CD4-positive, alpha-beta memory T cell (primary cell): ENCODE data around the gene NUB1. TPM values are rescaled to one million over a fixed set of nuclear protein-coding genes. Genes with fewer than 3 reads are reported as not detected.
A peak's percentile ranks its signal among the peaks of the same experiment; 100 is the strongest.

Experiments
- CTCF ChIA-PET: fragments of 350-600 bp; sonication (Branson Sonifier 250); formaldehyde crosslinking; loops from one replicate; lab custom pipeline; 2021; ENCODE audit warnings: inconsistent platforms; ENCODE audit not compliant: partially characterized antibody; lab: Charles Lee
- POLR2A ChIA-PET: fragments of 350-600 bp; sonication (Branson Sonifier 250); formaldehyde crosslinking; loops from one replicate; lab custom pipeline; 2021; ENCODE audit not compliant: partially characterized antibody; lab: Charles Lee
- DNase-seq, 5 donors: peaks; one replicate each; pipeline versions ENCODE4 v3.0.0 to v3.0.0-alpha.2; 2020 to 2022; ENCODE audit warnings: mixed read lengths in 1 of 5
- H3K27ac ChIP-seq: one replicate; pipeline ENCODE4 v1.7.0; 2013; ENCODE audit warnings: low read depth, low read length
- H3K27me3 ChIP-seq: 2 replicates; pipeline ENCODE4 v1.7.0; 2013; ENCODE audit warnings: mild to moderate bottlenecking, low read length, moderate library complexity; ENCODE audit not compliant: insufficient read depth
- H3K36me3 ChIP-seq: 2 replicates; pipeline ENCODE4 v1.7.0; 2013; ENCODE audit warnings: mild to moderate bottlenecking, low read length, moderate library complexity; ENCODE audit not compliant: insufficient read depth
- H3K4me1 ChIP-seq: 2 replicates; pipeline ENCODE4 v1.7.0; 2013; ENCODE audit warnings: mild to moderate bottlenecking, low read length, moderate library complexity; ENCODE audit not compliant: insufficient read depth
- H3K4me3 ChIP-seq, 2 donors: one replicate each; pipeline ENCODE4 v1.7.0; 2013; ENCODE audit warnings: low read length in 2 of 2, mild to moderate bottlenecking in 1 of 2
- H3K9me3 ChIP-seq, 2 donors: one replicate each; pipeline ENCODE4 v1.7.0; 2013; ENCODE audit warnings: low read length in 2 of 2, control low read depth in 1 of 2; ENCODE audit not compliant: control insufficient read depth in 1 of 2
- H3K27ac Mint-ChIP-seq, 7 donors: one replicate each; pipeline ENCODE4 v1.8.0; 2020 to 2021; ENCODE audit warnings: mixed read lengths in 7 of 7, mild to moderate bottlenecking in 6 of 7, inconsistent platforms in 3 of 7, moderate library complexity in 3 of 7
- H3K27me3 Mint-ChIP-seq, 2 donors: one replicate each; pipeline ENCODE4 v1.8.0; 2020 to 2021; ENCODE audit warnings: mixed read lengths in 2 of 2
- H3K36me3 Mint-ChIP-seq, 2 donors: one replicate each; pipeline ENCODE4 v1.8.0; 2020 to 2021; ENCODE audit warnings: mixed read lengths in 2 of 2, inconsistent platforms in 1 of 2, mild to moderate bottlenecking in 1 of 2
- H3K4me1 Mint-ChIP-seq, 4 donors: one replicate each; pipeline ENCODE4 v1.8.0; 2020 to 2021; ENCODE audit warnings: mixed read lengths in 4 of 4, mild to moderate bottlenecking in 1 of 4
- H3K4me3 Mint-ChIP-seq, 8 donors: one replicate each; pipeline ENCODE4 v1.8.0; 2020 to 2021; ENCODE audit warnings: mixed read lengths in 8 of 8, mild to moderate bottlenecking in 7 of 8, moderate library complexity in 6 of 8, inconsistent platforms in 3 of 8
- H3K9me3 Mint-ChIP-seq, 8 donors: one replicate each; pipeline ENCODE4 v1.8.0; 2020 to 2021; ENCODE audit warnings: mixed read lengths in 8 of 8, mild to moderate bottlenecking in 5 of 8, inconsistent platforms in 3 of 8, moderate library complexity in 1 of 8
- intact Hi-C: fragments of 100-400 bp; cut with micrococcal nuclease; formaldehyde crosslinking; loops from one replicate; pipeline ENCODE4 v1.15.1; 2023
- polyA plus RNA-seq, 2 donors: library from polyadenylated mRNA; unstranded; fragments of 300-500 nt; fragmentation: Illumina TruSeq; gene quantifications; one replicate each; pipeline ENCODE4 v1.2.3, GENCODE V29; 2021
- total RNA-seq, 2 experiments: library from RNA; stranded (reverse); gene quantifications; one replicate each; pipeline ENCODE4 v1.2.3, GENCODE V29; 2021

NUB1 gene
- total and polyA plus RNA-seq, 4 experiments from 2014 or later: 50.1 to 119 (median 96.4) TPM

DNA sequence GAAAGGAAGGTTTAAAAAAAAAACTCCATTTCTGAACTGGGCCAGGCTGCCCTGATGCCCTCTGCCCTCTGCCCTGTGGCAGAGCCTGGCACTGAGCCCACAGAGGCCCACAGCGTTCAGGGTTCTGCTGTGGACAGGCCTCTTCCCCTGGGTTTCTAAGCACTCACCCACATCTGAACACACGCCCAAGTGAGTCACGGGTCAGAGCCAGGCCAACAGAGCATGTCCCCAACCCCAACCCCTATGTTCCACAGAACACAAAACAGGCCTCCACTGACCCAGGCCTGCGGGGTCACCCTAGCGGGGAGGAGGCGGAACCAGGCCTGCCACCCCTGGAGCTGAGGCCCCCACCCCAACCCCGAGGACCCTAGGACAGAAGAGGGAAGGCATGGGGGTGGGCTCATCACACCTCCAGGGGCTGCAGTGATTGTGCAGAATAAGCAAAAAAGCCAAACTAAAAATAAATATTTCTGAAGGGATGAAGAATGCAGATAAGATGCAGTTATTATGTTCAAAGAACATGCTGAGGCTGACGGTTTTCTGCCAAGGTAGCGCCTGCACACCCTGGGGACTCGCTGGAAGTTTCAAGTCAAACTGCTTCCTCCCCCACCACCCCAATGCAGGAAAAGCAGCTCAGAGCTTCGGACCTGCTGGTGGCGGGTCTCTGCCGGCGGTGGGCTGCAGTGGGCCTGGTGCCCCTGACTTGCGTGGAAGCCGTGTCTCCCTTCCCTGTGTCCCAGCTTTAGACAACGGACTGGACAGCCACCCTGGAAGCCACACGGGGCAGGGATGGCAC, 62.8 kb downstream of the NUB1 start:
- no peak overlapping the region for H3K4me3 ChIP-seq
- H3K27me3 ChIP-seq: no peaks in the 10 kb centered on the region
- no peaks in the 10 kb centered on the region for H3K27me3 Mint-ChIP-seq
- no peak overlapping the region for H3K4me3 Mint-ChIP-seq
- no peaks in the 10 kb centered on the region for H3K9me3 ChIP-seq
- DNase-seq: peak in 1 of 5 donors; percentile 35
- peak overlapping the region; percentile 6 for H3K27ac ChIP-seq
- no peaks in the 10 kb centered on the region for H3K9me3 Mint-ChIP-seq
- H3K36me3 Mint-ChIP-seq: peaks cover 0 to 3% of the 10 kb centered on the region in 2 donors
- intact Hi-C loops: no loop called here
- H3K4me1 ChIP-seq: peaks cover 32% of the 10 kb centered on the region
- H3K27ac Mint-ChIP-seq: peak overlapping the region in 5 of 7 donors; percentile 22 to 94 (median 91)
- ChIA-PET POLR2A (interaction anchor here (1.1 kb wide), 1 partner anchor 37 kb away, joined by 4 read pairs; no protein-coding TSS in a partner anchor), CTCF (no interaction called here)
- peaks cover 14 to 79% (median 20%) of the 10 kb centered on the region in 4 donors for H3K4me1 Mint-ChIP-seq
- no peaks in the 10 kb centered on the region for H3K36me3 ChIP-seq

GRCh38 chr7:151405056-151405455, 63.4 kb downstream of the NUB1 start:
- peaks cover 34% of the 10 kb centered on the region for H3K4me1 ChIP-seq

GRCh38 chr7:151405588-151405987, 64.0 kb downstream of the NUB1 start:
- ChIA-PET CTCF (interaction anchor here (1.5 kb wide), 1 partner anchor 43 kb away, joined by 5 read pairs; no protein-coding TSS in a partner anchor), POLR2A (interaction anchor here (1.1 kb wide), 1 partner anchor 35 kb away, joined by 4 read pairs; no protein-coding TSS in a partner anchor)
- peaks cover under 1 to 3% of the 10 kb centered on the region in 2 donors for H3K36me3 Mint-ChIP-seq
- H3K4me1 Mint-ChIP-seq: peaks cover 14 to 72% (median 21%) of the 10 kb centered on the region in 4 donors
- intact Hi-C loops: no loop called here
- H3K27ac Mint-ChIP-seq: peak overlapping the region in 4 of 7 donors; percentile 64 to 93 (median 92)
- Histone ChIP-seq H3K27ac (no peak overlapping the region), H3K4me1 (peaks cover 40% of the 10 kb centered on the region), H3K36me3 (no peaks in the 10 kb centered on the region), H3K4me3 (no peak overlapping the region), H3K27me3 (no peaks in the 10 kb centered on the region), H3K9me3 (no peaks in the 10 kb centered on the region)
- H3K4me3 Mint-ChIP-seq: no peak overlapping the region
- DNase-seq: no peak
- H3K9me3 Mint-ChIP-seq: no peaks in the 10 kb centered on the region
- no peaks in the 10 kb centered on the region for H3K27me3 Mint-ChIP-seq

More at GRCh38 chr7:151405056-151405455, 63.4 kb downstream of the NUB1 start:
- CTCF ChIA-PET: interaction anchor here (1.5 kb wide), 1 partner anchor 43 kb away, joined by 5 read pairs; no protein-coding TSS in a partner anchor
- POLR2A ChIA-PET: interaction anchor here (1.1 kb wide), 1 partner anchor 36 kb away, joined by 4 read pairs; no protein-coding TSS in a partner anchor
- Histone ChIP-seq H3K27me3 (no peaks in the 10 kb centered on the region), H3K27ac (peak overlapping the region; percentile 6), H3K4me3 (no peak overlapping the region), H3K36me3 (no peaks in the 10 kb centered on the region), H3K9me3 (no peaks in the 10 kb centered on the region)
- Mint-ChIP-seq H3K27ac (peak overlapping the region in 4 of 7 donors; percentile 30 to 93 (median 78)), H3K4me1 (peaks cover 14 to 74% (median 20%) of the 10 kb centered on the region in 4 donors), H3K9me3 (no peaks in the 10 kb centered on the region), H3K27me3 (no peaks in the 10 kb centered on the region), H3K36me3 (peaks cover 0 to 3% of the 10 kb centered on the region in 2 donors), H3K4me3 (no peak overlapping the region)
- DNase-seq: no peak
- intact Hi-C loops: no loop called here

- intact Hi-C loops: no loop called here
Measured at GRCh38 chr7:151406051-151406875, 64.7 kb downstream of the NUB1 start.

DNA sequence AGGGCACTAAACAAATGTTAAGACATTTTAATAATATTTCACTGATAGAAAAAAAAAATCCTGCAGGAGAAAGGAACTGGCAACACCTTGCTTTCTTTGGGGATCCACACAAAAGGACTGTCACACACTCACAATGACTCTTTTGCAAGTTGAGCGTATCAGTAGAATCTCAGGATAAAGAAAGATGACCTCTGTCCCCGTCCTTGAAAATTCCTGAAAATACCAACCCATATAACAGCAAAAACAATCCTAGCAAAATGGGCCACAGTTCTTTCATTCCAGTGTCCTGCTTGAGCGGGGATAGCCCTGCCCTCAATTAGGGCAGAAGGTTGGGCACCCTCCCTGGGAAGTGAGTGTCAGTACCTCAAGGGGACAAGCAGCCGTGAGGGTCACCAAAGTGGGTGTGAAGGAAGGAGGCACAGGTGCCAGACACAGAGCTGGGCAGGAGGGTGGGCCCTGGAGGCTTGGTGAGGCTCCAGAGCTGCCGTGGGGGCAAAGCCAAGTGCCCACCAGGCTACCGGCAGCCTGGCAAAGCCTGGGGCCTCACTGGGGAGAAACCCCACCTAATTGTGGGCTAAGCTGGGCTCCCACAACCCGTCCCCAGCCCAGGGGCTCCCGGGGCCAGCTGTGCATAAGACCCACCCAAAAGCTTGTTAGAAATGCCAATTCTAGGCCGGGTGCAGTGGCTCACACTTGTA, 65.4 kb downstream of the NUB1 start:
- CTCF ChIA-PET: interaction anchor here (1.2 kb wide), 2 partner anchors 39 to 41 kb away, joined by 3 to 4 read pairs; no protein-coding TSS in a partner anchor
- H3K27me3 ChIP-seq: no peaks in the 10 kb centered on the region
- Mint-ChIP-seq H3K4me1 (peaks cover 14 to 74% (median 28%) of the 10 kb centered on the region in 4 donors), H3K27ac (peak overlapping the region; percentile 36 to 99 (median 93)), H3K27me3 (peaks cover 1 to 3% of the 10 kb centered on the region in 2 donors), H3K9me3 (peaks cover 0 to 6% (median 0%) of the 10 kb centered on the region in 8 donors), H3K36me3 (peaks cover 5 to 15% of the 10 kb centered on the region in 2 donors), H3K4me3 (peak overlapping the region in 1 of 8 donors; percentile 34)
- DNase-seq: no peak
- no peaks in the 10 kb centered on the region for H3K9me3 ChIP-seq
- POLR2A ChIA-PET: interaction anchor here (0.8 kb wide), 1 partner anchor 23 kb away, joined by 3 read pairs; no protein-coding TSS in a partner anchor
- H3K4me3 ChIP-seq: no peak overlapping the region
- intact Hi-C loops: no loop called here
- no peaks in the 10 kb centered on the region for H3K36me3 ChIP-seq
- no peak overlapping the region for H3K27ac ChIP-seq
- peaks cover 53% of the 10 kb centered on the region for H3K4me1 ChIP-seq

More at GRCh38 chr7:151406051-151406875, 64.7 kb downstream of the NUB1 start:
- Histone ChIP-seq H3K27ac (no peak overlapping the region), H3K36me3 (no peaks in the 10 kb centered on the region), H3K4me1 (peaks cover 46% of the 10 kb centered on the region), H3K9me3 (no peaks in the 10 kb centered on the region), H3K4me3 (no peak overlapping the region), H3K27me3 (no peaks in the 10 kb centered on the region)
- H3K36me3 Mint-ChIP-seq: peaks cover 5 to 7% of the 10 kb centered on the region in 2 donors
- ChIA-PET CTCF (interaction anchor here (1.5 kb wide), 1 partner anchor 42 kb away, joined by 5 read pairs; no protein-coding TSS in a partner anchor), POLR2A (no interaction called here)
- no peak for DNase-seq
- H3K4me3 Mint-ChIP-seq: no peak overlapping the region
- peaks cover 1 to 3% of the 10 kb centered on the region in 2 donors for H3K27me3 Mint-ChIP-seq
- peaks cover 0 to 6% (median 0%) of the 10 kb centered on the region in 8 donors for H3K9me3 Mint-ChIP-seq
- H3K27ac Mint-ChIP-seq: peak overlapping the region; percentile 36 to 94 (median 92)
- H3K4me1 Mint-ChIP-seq: peaks cover 16 to 72% (median 25%) of the 10 kb centered on the region in 4 donors

- Mint-ChIP-seq H3K9me3 (peaks cover 0 to 14% (median 6%) of the 10 kb centered on the region in 8 donors), H3K36me3 (peaks cover 6 to 26% of the 10 kb centered on the region in 2 donors), H3K4me3 (peak overlapping the region; percentile 79 to 89 (median 84)), H3K4me1 (peaks cover 19 to 79% (median 33%) of the 10 kb centered on the region in 4 donors), H3K27ac (peak overlapping the region; percentile 81 to 99 (median 99)), H3K27me3 (peaks cover 1 to 3% of the 10 kb centered on the region in 2 donors)
- no peaks in the 10 kb centered on the region for H3K27me3 ChIP-seq
- intact Hi-C loops: loop anchor here (1.0 kb wide), 1 partner anchor 40 kb away; no protein-coding TSS in a partner anchor
- peak overlapping the region; percentile 9 to 18 for H3K4me3 ChIP-seq
- POLR2A ChIA-PET: interaction anchor here (0.9 to 3.0 kb wide), 2 partner anchors 32 to 40 kb away, joined by 3 to 17 read pairs; partner anchors contain the start of gene CRYGN
- CTCF ChIA-PET: no interaction called here
- H3K27ac ChIP-seq: peak overlapping the region; percentile 60
- H3K9me3 ChIP-seq: no peaks in the 10 kb centered on the region
- H3K4me1 ChIP-seq: peaks cover 47% of the 10 kb centered on the region
- no peaks in the 10 kb centered on the region for H3K36me3 ChIP-seq
- DNase-seq: no peak
Measured at GRCh38 chr7:151408498-151408838, 66.9 kb downstream of the NUB1 start.
